Right renal cortex interstitium (tissue), 3 donors: Measurements from ENCODE around the gene CTH. TPM values are rescaled to one million over a fixed set of nuclear protein-coding genes. Genes with fewer than 3 reads are reported as not detected.
"Not testable (repeated sequence)": the region's sequence is repeated elsewhere in the genome, so short reads cannot be mapped to it uniquely, and the experiment has no call there.

Experiments used
- DNase-seq, 3 donors: peaks; one replicate each; pipeline ENCODE4 v3.0.0-alpha.2; 2013; ENCODE audit warnings: low read depth in 3 of 3, low spot score in 2 of 3
- polyA plus RNA-seq, 3 donors: library from polyadenylated mRNA; unstranded; fragments of 120-200 nt; gene quantifications; one replicate each; pipeline ENCODE4 v1.2.1, GENCODE V29; 2013; ENCODE audit not compliant: insufficient read length in 3 of 3

The CTH gene
- polyA plus RNA-seq, 3 donors: 12.5 to 16.2 (median 13.5) TPM

- DNase-seq: no peak
Measured at GRCh38 chr1:70449049-70449448, 38.0 kb downstream of the CTH start.

- not testable (repeated sequence) for DNase-seq
Measured at GRCh38 chr1:70452164-70452939, 41.3 kb downstream of the CTH start.

GRCh38 chr1:70455291-70455690 is 44.2 kb downstream of the CTH start:
- DNase-seq: no peak

- no peak for DNase-seq
Measured at GRCh38 chr1:70458131-70458530, 47.1 kb downstream of the CTH start.

DNA sequence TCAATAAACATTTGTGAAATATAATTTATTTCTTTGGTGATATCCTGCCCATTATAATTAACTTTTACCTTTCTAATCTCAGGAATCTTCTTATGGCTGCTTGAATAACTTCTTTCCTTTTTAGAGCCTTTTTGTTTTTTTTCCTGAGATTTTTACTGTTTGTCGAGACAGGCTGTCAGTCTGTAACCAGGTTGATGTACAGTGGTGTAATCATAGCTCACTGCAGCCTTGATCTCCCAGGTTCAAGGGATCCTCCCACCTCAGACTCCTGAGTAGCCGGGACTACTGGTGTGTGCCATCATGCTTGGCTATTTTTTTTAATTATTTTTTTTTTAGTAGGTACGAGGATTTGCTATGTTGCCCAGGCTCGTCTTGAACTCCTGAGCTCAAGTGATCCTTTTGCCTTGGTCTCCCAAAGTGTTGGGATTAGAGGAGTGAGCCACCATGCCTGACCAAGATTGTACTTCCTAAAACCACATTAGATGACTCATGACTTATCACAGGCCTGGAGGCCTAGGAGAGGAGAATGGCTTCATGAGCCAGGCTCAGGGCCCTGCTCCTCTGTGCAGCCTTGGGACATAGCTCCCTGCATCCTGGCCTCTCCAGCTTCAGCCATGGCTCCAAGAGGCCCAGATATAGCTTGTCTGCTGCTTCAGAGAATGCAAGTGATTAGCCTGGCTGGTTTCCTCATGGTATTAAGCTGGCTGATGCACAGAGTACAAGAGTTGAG is 48.6 kb downstream of the CTH start:
- no peak for DNase-seq

GRCh38 chr1:70460740-70461713 is 50.0 kb downstream of the CTH start:
- DNase-seq: not testable (repeated sequence)

DNA sequence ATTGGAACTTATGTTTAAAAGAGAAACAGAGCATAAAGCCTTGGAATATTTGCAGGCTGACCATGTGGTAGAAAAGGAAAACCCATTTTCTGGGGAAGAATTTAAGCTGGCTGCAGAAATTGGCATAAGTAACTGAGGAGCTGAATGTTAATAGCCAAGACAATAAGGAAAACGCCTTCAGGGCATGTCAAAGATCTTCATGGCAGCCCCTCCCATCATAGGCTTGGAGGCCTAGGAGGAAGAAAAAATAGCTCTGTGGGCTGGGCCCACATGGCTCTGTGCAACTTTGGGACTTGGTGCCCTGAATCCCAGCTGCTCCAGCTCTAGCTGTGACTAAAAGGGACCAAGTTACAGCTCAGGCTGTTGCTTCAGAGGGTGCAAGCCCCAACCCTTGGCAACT is 51.5 kb downstream of the CTH start:
- no peak for DNase-seq

GRCh38 chr1:70465911-70466310 is 54.8 kb downstream of the CTH start:
- DNase-seq: no peak

DNA sequence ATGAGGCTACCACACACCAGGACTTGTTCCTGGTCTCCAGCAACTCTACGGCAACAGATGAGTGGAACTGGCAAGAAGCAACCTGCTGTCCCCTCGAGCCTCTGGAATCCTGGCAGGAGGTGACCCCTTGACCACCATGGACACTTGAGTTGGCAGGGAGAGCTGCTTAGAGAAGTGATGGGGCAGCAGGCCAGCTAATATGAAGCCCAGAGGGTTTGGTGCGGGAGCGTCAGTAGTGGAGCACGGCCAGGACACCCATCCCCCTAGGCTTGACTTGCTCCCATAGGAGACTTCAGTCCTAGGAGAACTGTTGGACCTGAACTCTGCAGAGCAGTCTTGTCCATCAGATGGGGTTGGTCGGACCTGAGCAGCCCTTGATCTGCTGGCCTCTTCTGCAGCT is 56.5 kb downstream of the CTH start:
- DNase-seq: no peak

DNA sequence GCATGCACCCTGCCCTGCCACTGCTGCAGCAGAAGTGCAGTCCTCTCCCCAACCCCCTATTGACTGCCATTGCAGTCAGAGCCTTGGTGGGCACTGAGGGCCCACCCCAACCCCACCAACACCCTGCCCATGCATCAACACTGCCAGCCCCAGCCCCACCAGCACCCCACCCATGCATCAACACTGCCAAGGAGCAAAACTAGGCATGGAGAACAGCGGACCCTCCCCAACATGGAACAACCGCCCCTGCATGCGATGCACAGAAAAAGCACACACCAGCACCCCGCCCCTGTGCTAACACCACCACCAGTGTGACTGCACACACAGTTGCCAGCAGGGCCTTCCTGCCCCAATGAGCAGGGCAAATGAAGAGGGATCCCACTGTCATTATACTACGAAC is 57.1 kb downstream of the CTH start:
- no peak for DNase-seq

GRCh38 chr1:70469184-70469583 is 58.1 kb downstream of the CTH start:
- not testable (repeated sequence) for DNase-seq

DNA sequence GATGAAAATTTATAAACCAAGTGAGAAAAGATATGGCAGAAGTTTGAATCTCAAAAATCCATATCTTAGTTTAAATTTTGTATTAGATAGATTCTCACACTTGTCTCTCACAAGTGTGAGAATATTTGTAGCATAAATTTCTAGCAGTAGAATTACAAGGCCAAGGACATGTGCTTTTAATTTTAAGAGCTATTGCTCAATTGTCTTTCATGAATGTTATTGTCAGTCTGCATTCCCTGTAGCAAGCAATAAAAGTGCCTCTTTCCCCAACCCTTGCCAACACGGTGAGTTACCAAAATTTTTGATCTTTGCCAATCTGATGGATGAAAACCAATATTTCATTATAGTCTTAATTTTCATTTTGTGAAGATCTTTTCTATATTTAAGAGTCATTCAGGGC is 64.0 kb downstream of the CTH start:
- DNase-seq: no peak

- DNase-seq: no peak
Measured at GRCh38 chr1:70477090-70477489, 66.0 kb downstream of the CTH start.

DNA sequence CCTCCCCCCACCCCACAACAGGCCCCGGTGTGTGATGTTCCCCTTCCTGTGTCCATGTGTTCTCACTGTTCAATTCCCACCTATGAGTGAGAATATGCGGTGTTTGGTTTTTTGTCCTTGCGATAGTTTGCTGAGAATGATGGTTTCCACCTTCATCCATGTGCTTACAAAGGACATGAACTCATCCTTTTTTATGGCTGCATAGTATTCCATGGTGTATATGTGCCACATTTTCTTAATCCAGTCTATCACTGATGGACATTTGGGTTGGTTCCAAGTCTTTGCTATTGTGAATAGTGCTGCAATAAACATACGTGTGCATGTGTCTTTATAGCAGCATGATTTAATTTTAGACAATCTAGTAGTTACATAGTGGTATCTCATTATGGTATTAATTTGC is 66.8 kb downstream of the CTH start:
- not testable (repeated sequence) for DNase-seq

DNA sequence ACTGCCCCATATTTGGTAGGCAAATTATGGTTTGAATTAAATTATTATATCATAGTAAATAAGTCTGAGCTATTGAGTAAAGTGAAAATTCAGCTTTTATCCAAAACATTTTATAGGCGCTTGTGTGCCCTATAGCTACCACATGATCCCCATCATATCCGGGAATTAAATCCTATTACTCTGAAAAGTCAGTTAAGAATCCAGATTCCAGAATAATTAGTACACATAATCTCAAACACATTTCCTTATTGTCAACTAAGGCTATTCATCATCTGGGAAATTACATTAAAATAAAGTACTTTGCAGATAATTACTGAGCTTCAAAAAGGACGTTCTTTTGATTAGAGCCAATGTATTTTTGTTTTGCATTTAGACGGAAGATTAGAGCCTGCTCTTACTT is 72.3 kb downstream of the CTH start:
- no peak for DNase-seq

GRCh38 chr1:70485624-70486023 is 74.6 kb downstream of the CTH start:
- no peak for DNase-seq

- no peak for DNase-seq
Measured at GRCh38 chr1:70486676-70487458, 75.8 kb downstream of the CTH start.

GRCh38 chr1:70487459-70487815 is 76.4 kb downstream of the CTH start:
- DNase-seq: no peak

DNA sequence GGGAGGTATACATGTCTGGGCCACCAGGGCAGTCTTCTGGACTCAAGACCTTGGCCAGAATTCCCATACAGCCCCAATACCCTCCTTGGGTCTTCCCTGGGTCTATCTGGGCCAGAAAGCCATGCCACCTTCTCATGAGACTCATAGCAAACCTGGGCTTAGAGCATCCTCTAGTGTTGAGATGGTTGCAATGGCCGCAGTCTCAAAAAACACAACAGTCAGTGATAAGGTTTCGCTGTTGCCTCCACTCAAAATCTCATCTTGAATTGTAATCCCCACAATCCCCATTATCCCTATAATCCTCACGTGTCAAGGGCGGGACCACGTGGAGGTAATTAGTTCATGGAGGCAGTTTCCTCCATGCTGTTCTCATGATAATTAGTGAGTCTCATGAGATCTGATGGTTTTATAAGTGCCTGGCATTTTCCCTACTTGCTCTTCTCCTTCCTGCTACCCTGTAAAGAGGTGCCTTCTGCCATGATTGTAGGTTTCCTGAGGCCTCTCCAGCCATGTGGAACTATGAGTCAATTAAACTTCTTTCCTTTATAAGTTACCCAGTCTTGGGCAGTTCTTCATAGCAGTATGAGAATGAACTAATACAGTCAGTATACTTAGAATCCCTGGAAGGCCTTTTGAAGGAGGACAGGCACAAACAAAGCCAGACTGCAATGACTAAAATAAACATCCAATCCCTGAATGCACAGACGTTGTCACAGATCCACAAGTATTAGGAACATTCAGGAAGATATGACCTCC is 77.0 kb downstream of the CTH start:
- peak in 1 of 3 donors; percentile 12 for DNase-seq
